Hypothalamus (tissue), 51 donors: Measurements from ENCODE around the gene TNFAIP8L1.
A peak's percentile ranks its signal among the peaks of the same experiment; 100 is the strongest.

ENCODE experiments used
- DNase-seq, 51 donors: peaks; one replicate each; lab custom pipeline; 2025; lab: John Stamatoyannopoulos, UW

The TNFAIP8L1 gene

GRCh38 chr19:4606921-4607678 lies 32.2 kb upstream of the TNFAIP8L1 start:
- peak in 23 of 51 donors; percentile 4 to 48 (median 27) for DNase-seq

GRCh38 chr19:4609878-4610511 lies 29.3 kb upstream of the TNFAIP8L1 start:
- peak in 8 of 51 donors; percentile 2 to 24 (median 6) for DNase-seq

DNA sequence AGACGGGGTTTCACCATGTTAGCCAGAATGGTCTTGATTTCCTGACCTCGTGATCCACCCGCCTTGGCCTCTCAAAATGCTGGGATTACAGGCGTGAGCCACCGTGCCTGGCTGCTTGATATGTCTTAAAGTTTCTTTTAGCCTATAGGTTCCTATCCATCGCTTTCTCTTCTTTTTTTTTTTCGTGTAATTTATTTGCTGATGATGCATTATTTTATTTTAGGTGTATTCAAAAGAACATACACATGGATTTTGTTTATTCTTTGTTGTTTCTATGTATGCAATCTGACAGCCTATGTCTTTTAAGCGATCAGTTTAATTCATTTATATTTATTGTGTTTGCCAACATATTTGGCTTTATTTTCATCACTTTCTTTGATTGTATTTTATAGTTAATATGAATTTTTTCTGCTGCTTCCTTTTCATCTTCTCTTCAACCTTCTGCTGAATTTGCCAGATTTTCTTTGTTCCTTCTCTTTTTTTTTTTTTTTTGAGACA lies 26.0 kb upstream of the TNFAIP8L1 start:
- no peak for DNase-seq

- no peak for DNase-seq
Measured at GRCh38 chr19:4618019-4618418, 21.3 kb upstream of the TNFAIP8L1 start.

- no peak for DNase-seq
Measured at GRCh38 chr19:4619668-4620294, 19.5 kb upstream of the TNFAIP8L1 start.

- DNase-seq = peak in 3 of 51 donors; percentile 2 to 31 (median 4)
Measured at GRCh38 chr19:4620675-4621074, 18.6 kb upstream of the TNFAIP8L1 start.

- DNase-seq = peak in 2 of 51 donors; percentile 1 to 13
Measured at GRCh38 chr19:4622695-4623421, 16.5 kb upstream of the TNFAIP8L1 start.

- DNase-seq = no peak
Measured at GRCh38 chr19:4624301-4624700, 15.0 kb upstream of the TNFAIP8L1 start.

- DNase-seq = peak in 2 of 51 donors; percentile 1 to 5
Measured at GRCh38 chr19:4624733-4625362, 14.5 kb upstream of the TNFAIP8L1 start.

DNA sequence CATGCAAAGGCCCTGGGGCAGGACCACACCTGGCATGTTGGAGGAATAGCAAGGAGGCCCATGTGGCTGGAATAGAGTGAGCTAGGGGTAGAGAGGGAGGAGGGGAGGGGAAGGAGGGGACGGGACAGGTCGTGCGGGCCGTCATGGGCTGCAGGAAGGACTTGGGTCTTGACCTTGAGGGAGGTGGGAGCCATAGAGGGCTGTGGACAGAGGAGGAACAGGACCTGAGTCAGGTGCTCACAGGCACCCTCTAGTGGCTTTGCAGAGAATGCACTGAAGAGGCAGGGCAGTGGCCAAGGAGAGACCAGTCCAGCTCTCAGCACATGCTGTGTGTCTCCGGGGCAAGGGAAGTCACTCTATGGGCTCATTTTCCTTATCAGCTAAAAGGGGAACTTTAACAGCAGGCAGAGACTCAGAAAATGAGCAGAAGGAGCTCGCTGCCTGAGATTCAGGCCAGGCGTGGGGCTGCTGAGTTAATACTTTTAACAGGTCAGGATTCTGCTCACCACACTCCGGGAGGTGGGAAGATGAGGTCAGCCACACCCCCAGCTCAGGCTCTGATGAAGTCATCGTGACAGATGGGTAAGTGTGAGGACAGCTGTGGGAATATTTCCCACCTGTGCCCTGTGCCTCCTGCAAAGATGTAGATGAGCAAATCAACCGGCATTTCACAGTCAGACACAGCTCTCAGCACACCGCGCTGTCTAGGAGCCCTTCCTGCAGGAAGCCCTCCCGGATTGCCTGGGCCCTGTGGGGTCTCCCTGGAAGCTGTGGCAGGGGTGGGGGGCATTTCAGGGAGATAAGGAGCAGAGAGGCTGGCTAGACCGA lies 6.0 kb upstream of the TNFAIP8L1 start:
- peak in 24 of 51 donors; percentile 9 to 50 (median 28) for DNase-seq

- DNase-seq = peak in 1 of 51 donors; percentile 32
Measured at GRCh38 chr19:4635754-4636116, 3.6 kb upstream of the TNFAIP8L1 start.

DNA sequence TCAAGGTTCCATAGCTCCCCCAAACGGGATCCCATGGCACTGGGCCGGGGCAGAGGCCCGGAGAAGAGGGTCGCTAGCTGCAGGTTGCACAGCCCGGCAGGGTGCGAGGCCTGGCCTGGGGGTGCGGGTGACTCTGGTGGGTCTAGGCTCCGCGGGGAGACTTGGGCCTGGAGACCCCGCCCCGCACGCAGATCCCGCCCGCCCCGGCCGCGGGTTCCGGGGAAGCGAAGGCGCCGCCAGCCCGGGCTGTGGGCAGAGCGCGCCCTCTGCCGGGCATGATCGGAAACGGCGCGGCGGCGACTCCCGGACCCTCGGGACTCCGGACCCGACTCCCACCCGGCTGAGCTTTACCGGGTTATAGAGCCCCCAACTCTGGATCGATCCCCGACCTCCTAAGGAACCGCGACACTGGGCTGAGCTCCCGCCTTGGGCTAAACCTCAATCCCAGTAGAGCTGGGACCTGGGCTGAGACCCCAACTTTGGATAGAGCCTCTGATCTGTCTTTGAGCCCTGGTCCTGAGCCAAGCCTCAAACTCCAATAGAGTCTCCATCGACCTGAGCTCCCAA lies 3.1 kb upstream of the TNFAIP8L1 start:
- peak in 37 of 51 donors; percentile 6 to 73 (median 32) for DNase-seq

GRCh38 chr19:4636761-4637160 lies 2.6 kb upstream of the TNFAIP8L1 start:
- DNase-seq = no peak

DNA sequence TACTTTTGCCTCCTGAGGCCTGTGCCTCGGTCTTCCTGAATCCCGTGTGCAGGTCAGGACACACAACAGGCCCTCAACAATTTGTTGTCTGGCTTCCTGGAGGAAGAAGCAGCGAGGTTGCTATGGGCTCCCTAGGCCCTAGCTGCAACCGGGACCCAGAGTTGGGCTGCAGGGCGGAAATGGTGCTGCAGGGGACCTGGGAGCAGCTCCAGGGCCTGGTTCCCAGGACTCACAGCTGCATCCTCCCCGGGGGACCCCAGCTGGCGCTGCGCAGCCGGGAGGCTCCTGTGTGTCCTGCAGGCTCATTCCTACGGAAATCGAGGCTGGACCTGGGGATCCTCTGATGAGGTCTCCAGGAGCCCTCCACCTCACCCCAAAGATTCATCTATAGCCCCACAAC lies 999 bp upstream of the TNFAIP8L1 start:
- no peak for DNase-seq

GRCh38 chr19:4639531-4640246 lies 373 bp downstream of the TNFAIP8L1 start:
- DNase-seq = peak in 2 of 51 donors; percentile 29 to 45

GRCh38 chr19:4640247-4641000 lies 1.1 kb downstream of the TNFAIP8L1 start:
- peak in 1 of 51 donors; percentile 5 for DNase-seq

GRCh38 chr19:4641132-4641531 lies 1.8 kb downstream of the TNFAIP8L1 start:
- DNase-seq = no peak

DNA sequence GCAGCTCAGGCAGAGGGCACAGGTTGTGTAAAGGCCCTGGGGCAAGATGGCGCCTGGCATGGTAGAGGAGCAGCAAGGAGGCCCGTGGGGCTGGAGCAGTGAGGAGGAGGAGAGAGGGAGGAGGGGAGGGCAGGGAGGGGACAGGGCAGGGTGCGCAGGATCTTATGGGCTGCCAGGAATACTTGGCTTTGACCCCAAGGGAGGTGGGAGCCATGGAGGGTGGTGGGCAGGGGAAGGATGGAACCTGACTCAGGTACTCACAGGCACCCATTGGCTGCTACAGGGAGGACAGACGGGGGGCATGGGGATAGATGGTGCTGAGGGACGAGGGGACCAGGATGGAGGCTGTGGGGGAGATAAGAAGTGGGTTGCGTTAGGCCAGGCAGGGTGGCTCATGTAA lies 3.3 kb downstream of the TNFAIP8L1 start:
- no peak for DNase-seq
